Fibroblast of peridontal ligament (primary cell): ENCODE data around the gene SYT1.
A peak's percentile ranks its signal among the peaks of the same experiment; 100 is the strongest.

Experiments
- DNase-seq: peaks from one replicate; pipeline ENCODE4 v3.0.0-alpha.2; 2010; ENCODE audit errors: extremely low read depth

Gene SYT1

DNA sequence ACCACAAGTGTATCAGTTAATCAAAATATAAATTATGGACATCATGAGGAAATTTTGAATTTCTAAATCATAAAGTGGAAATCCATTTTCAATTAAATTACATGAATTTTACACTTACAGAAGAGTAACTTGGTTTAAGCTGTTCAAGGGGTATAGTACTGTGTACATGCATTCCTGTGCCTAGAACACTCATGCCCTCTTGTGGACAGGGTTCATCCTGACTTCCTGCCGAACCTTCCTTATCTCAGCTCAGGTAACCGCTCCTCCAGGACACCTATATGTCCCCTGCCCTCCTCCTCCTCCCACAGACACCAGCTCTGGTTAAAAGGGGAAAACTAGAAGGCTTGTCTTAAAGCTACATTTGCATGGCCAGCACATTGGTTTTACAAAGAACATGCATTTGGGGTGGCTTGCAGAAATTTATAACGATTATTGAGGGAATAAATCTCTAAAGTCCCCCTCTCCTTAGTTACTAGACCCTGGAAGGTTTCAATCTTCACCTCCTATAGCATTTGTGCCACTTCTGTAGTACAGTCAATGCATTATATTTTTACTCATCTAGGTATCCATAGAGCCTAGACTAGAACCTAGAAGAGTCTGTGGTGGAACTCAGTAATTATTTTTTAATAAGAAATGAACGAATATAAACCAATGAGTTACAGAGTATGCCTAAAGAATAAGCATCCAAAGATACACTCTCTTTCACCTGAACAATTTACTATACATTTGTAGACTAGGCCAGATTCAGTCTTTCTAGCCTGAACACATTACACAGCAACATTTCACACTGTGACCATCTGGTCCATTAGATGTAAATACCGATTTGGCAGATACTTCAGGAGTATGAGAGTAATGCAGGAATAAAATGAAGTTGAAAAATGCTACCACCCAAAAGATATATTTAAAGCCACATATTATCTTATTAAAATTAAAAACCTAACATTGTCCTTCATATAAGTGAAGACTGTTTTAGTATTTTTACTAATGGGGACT lies 480.6 kb downstream of the SYT1 start:
- peak; percentile 47 for DNase-seq

- no peak for DNase-seq
Measured at GRCh38 chr12:79347866-79348265, 483.3 kb downstream of the SYT1 start.

GRCh38 chr12:79351251-79351650 lies 486.7 kb downstream of the SYT1 start:
- no peak for DNase-seq

- DNase-seq = no peak
Measured at GRCh38 chr12:79356216-79356615, 491.6 kb downstream of the SYT1 start.

- DNase-seq = no peak
Measured at GRCh38 chr12:79357048-79357447, 492.5 kb downstream of the SYT1 start.

DNA sequence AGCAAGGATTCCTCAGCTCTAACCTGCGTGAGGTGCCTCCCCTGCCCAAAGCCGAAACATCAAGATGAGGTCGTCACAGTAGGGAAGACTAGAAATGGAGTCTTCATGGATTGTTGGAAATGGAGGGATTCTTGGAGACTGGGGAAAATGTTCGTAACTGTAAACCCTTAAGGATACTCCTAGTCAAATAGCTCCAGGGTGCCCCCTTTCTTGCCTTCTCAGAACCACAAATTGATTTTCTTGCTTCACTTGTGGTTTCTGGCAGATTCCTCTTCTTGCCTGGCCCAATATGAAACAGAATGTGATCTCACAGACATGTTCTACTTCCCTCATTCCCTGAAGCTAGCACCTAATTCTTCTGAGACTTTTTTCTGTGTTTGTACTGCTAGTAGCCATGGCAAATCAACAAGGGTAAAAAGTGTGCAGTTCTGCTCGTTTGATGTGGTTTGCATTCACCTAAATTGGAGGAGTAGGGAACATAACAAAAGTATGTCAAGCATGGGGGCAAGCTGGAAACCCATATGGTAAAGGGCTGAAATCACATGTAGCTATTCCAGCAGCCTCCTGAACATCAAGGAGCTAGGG lies 494.2 kb downstream of the SYT1 start:
- no peak for DNase-seq

DNA sequence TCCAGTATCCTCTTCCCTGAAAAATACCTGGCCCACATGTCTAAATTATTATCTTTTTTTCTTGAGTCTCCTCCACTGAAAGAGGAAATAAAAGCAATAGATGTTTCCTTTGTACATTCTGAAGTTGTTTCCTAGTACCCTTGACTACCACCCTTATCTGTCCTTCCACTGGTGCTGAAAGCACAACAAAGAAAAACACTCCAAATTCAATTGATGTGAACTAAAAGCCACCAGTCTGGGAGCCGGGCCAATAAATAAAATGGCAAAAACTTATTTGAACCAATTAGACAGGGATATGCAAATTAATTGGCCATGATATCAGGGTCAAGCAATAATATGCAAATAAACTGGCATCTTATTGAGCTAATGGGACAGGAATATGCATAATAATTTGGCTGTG lies 495.7 kb downstream of the SYT1 start:
- no peak for DNase-seq

DNA sequence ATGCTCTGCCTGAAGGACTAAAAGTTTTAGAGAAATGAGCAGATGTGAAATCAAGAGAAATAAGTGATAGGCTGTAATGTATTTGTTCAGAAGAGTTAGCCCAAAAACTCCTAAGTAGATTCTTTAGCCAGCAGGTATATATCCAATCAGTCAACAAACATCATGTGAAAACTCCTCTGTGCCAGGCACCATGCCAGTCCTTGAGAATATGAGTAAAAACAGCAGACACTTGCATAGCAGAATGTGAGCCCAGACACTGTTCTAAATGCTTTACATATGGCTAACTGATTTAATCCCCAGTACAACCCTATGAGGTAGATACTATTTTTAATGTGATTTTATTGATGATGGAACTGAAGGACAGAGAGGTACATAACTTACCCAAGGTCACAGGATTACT lies 496.4 kb downstream of the SYT1 start:
- no peak for DNase-seq

DNA sequence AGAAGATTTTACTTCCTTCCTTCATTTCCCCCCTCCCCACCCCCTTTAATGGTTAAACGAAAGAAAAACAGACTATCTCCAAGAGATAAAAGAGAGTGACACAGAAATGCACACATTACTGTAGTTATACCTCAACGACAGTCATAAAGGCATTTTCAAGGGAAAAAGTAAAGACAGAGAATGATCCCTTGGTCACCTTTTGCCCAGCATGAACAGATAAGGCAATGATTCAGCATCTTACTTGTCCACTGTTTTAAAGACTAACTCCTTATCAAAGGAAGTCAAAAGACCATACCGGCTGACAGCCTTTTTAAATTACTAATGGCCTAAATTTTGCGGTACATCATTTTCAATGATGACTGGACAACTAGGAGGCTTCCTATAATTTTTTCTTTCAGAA lies 499.6 kb downstream of the SYT1 start:
- no peak for DNase-seq

DNA sequence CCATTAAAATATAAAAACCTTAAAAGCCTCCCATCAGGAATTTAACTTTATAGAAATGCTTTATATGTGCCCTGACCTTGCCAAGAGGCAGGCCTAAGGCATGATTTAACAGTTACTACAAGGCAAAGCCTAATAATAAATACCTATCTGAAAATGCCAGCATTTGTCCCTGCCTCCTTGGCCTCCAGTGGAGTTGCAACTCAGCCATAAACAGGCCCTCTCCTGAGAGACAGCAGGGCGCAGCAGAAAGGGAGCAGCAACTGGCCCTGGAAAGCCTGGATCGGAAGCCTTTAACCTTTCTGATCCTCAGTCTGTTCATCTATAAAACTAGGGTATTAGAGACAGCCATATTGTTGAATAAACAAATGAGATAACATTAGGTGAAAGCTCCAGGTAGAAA lies 501.8 kb downstream of the SYT1 start:
- DNase-seq = no peak

DNA sequence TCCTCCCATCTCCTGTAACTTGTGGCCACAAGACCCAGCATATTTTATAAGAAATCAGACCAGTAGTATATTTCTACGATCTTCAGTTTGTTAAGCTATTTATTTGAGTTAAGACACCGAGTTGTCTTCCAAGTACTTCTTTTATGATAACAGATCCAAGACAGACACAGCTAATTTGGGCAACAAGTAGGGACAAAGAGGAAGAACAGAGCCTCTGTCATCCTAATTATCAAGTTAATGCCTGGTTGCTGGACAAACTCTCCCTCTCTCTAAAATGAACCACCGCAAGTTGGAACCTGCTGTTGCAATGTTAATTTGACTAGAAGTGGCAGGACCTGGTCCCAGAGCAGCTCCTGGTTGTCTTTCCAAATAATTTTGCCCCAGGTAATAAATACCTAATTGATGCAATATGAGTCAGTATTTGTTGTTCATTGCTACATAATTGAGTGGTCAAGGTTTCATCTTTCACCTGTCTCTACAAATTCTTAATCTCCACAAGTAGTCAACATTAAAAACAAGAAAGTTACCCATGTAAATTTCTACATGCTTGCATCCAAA lies 502.5 kb downstream of the SYT1 start:
- no peak for DNase-seq

DNA sequence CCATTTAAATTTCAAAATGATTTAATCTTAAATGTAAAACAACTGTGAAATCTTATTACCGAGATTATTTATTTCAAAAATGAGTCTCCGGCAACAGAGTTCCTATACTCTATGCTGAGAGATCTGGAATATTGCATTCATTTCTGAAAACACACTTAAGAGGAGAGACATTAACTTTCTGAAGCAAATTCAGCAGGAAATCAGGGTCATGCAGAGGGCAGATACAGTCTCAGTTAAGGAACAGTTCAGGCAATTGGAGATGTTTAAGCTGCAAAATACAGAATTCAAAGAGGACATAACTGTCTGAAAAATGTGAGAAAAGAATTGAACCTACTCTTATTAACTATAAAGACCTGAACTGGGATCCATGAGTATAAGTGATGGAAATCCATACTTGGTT lies 505.4 kb downstream of the SYT1 start:
- DNase-seq = no peak

GRCh38 chr12:79371226-79371625 lies 506.7 kb downstream of the SYT1 start:
- DNase-seq = no peak

GRCh38 chr12:79373896-79374499 lies 509.4 kb downstream of the SYT1 start:
- DNase-seq = peak; percentile 45

DNA sequence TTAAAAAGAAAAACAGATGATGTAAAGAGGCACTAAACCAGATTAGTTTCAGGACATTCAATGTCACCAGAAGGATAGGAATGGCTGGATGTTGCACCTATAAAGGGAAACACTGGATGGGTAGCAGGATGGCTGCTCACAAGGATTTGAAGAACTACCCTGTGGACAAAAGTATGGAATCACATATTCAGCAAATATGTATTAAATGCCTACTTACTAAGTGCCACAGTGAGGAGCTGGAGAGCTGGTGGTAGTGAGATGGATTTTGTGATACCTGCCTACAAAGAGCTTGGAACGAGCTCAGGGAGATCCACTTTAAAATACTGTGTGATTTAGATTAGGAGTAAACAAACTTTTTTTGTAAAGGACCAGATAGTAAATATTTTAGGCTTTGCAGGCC lies 510.0 kb downstream of the SYT1 start:
- DNase-seq = peak; percentile 46

GRCh38 chr12:79375050-79375449 lies 510.5 kb downstream of the SYT1 start:
- DNase-seq = no peak

DNA sequence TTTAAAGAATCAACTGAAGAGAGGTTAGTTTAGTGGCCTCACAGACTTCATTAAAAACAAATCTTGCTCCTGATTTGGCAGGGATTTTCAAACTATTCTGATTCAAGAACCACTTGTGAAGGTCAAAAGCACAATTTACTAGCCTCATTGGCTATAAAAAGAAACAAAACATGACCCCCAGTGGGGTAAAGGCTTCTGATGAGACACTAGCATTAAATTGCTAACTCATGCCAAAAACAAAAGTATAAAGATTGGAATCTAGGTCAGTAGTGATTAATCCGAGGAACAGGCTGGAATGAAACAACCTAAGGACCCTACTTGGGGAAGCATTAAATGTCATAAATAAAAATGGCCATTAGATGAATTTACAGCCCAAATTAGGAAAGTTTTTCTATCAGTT lies 513.9 kb downstream of the SYT1 start:
- DNase-seq = peak; percentile 57

DNA sequence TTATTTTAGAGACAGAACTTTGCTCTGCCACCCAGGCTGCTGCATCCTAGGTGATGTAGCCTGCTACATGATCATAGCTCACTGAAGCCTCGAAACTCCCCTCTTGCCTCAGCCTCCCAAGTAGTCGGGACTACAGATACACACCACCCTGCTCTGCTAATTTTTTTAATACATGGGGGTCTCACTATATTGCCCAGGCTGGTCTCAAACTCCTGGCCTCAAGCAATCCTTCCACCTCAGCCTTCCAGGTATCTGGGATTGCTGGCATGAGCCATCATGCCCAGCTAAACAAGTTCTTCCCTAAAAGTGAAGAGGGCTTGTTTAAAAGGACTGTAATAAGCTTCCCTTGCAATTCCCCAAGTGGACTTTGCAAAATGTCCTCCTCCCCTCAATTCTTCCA lies 515.8 kb downstream of the SYT1 start:
- no peak for DNase-seq

- no peak for DNase-seq
Measured at GRCh38 chr12:79381248-79382208, 517.0 kb downstream of the SYT1 start.

DNA sequence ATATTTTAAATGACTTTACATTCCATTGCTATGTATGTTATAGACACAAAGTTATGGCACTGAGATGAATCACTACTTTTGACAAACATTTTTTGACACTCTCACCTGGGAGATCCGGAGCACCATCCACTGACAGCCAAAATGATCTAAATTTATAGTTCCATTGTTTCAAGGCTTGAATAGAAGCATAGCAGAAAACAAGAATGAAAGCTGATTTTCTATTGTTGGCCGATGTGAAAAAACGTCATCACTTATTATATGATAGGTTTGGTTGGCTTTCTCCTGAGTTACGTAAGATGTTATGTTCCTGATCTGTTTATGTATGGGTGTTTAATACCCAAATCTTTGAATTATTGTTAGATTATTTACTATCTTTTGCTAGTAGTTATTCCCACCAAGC lies 520.0 kb downstream of the SYT1 start:
- DNase-seq = no peak

- no peak for DNase-seq
Measured at GRCh38 chr12:79388011-79388410, 523.4 kb downstream of the SYT1 start.
